B cell (primary cell): ENCODE results near the gene TMEM30B. TPM values are rescaled to one million over a fixed set of nuclear protein-coding genes. Genes with fewer than 3 reads are reported as not detected.

ENCODE experiments used
- ATAC-seq: fragments of 200-7000 bp; cut with Tn5 transposase; one replicate; pipeline ENCODE4 v1.10.0; 2021; ENCODE audit warnings: low read depth, mild to moderate bottlenecking, moderate number of reproducible peaks, moderate library complexity
- CTCF ChIA-PET: fragments of 350-600 bp; sonication (Branson Sonifier 250); formaldehyde crosslinking; loops from one replicate; lab custom pipeline; 2021; ENCODE audit warnings: antibody characterized with exemption, inconsistent platforms; lab: Charles Lee
- POLR2A ChIA-PET: fragments of 350-600 bp; sonication (Branson Sonifier 250); formaldehyde crosslinking; loops from one replicate; lab custom pipeline; 2021; ENCODE audit warnings: antibody characterized with exemption; lab: Charles Lee
- DNase-seq: peaks from one replicate; pipeline ENCODE4 v3.0.0; 2013
- H2AFZ ChIP-seq: 2 replicates; pipeline ENCODE4 v1.6.1; 2012; ENCODE audit warnings: mild to moderate bottlenecking, low read depth, low read length; ENCODE audit not compliant: insufficient read depth, poor library complexity, severe bottlenecking
- H3K27ac ChIP-seq, 2 donors: 1 replicate in 1 of 2; 2 replicates in 1 of 2; pipeline ENCODE4 v1.5.1; 2012 to 2013; ENCODE audit warnings: low read length in 2 of 2, mild to moderate bottlenecking in 2 of 2, moderate library complexity in 1 of 2
- H3K27me3 ChIP-seq, 4 experiments: fragments of 200-600 bp in 1 of 4; sonication (generic) in 1 of 4; replicated peaks in 1 of 4; 1 replicate in 2 of 4; 2 replicates in 2 of 4; pipeline versions ENCODE4 v1.6.1 to v1.7.0; 2013 to 2016; ENCODE audit warnings: low read length in 3 of 4, mild to moderate bottlenecking in 2 of 4, mixed read lengths in 1 of 4, moderate library complexity in 1 of 4; ENCODE audit not compliant: insufficient read depth in 4 of 4, control insufficient read depth in 3 of 4; ENCODE audit errors: control extremely low read depth in 1 of 4
- H3K36me3 ChIP-seq, 2 experiments: replicated peaks in 1 of 2; 1 replicate in 1 of 2; 2 replicates in 1 of 2; pipeline versions ENCODE4 v1.6.1 to v1.7.1; 2013; ENCODE audit warnings: low read length in 1 of 2; ENCODE audit not compliant: insufficient read depth in 2 of 2, control insufficient read depth in 1 of 2; ENCODE audit errors: control extremely low read depth in 1 of 2, extremely low read depth in 1 of 2
- H3K4me1 ChIP-seq, 2 donors: fragments of 200-600 bp in 1 of 2; sonication (generic) in 1 of 2; 1 replicate in 1 of 2; 2 replicates in 1 of 2; pipeline versions ENCODE4 v1.5.1 to v1.6.1; 2013 to 2017; ENCODE audit warnings: low read length in 2 of 2; ENCODE audit not compliant: control insufficient read depth in 2 of 2, insufficient read depth in 2 of 2
- H3K4me2 ChIP-seq: replicated peaks from 2 replicates; pipeline ENCODE3; 2012; ENCODE audit warnings: mild to moderate bottlenecking, low read depth, low read length; ENCODE audit not compliant: poor library complexity, severe bottlenecking
- H3K4me3 ChIP-seq, 5 experiments: fragments of 200-600 bp in 1 of 5; sonication (generic) in 1 of 5; 1 replicate in 3 of 5; 2 replicates in 2 of 5; pipeline versions ENCODE4 v1.5.1 to v1.7.0; 2011 to 2016; ENCODE audit warnings: low read length in 4 of 5, mild to moderate bottlenecking in 4 of 5, low read depth in 2 of 5, control low read depth in 1 of 5, moderate library complexity in 1 of 5; ENCODE audit not compliant: insufficient read depth in 1 of 5; ENCODE audit errors: control extremely low read depth in 1 of 5, extremely low read depth in 1 of 5
- H3K79me2 ChIP-seq: fragments of 200-600 bp; sonication (generic); one replicate; pipeline ENCODE4 v1.6.0; 2016; ENCODE audit warnings: low read length; ENCODE audit not compliant: control insufficient read depth, insufficient read depth
- H3K9ac ChIP-seq: fragments of 200-600 bp; sonication (generic); 2 replicates; pipeline ENCODE4 v1.6.1; 2017; ENCODE audit warnings: mild to moderate bottlenecking, low read length, moderate library complexity
- H3K9me3 ChIP-seq, 3 donors: one replicate each; pipeline versions ENCODE4 v1.6.1 to v1.7.1; 2013; ENCODE audit warnings: low read length in 2 of 3; ENCODE audit not compliant: control insufficient read depth in 2 of 3, insufficient read depth in 1 of 3; ENCODE audit errors: control extremely low read depth in 1 of 3
- H4K20me1 ChIP-seq: 2 replicates; pipeline ENCODE4 v1.6.0; 2012; ENCODE audit warnings: mild to moderate bottlenecking, low read length; ENCODE audit not compliant: insufficient read depth, control insufficient read depth, poor library complexity, severe bottlenecking
- H3K27ac Mint-ChIP-seq: one replicate; pipeline ENCODE4 v1.8.0; 2021; ENCODE audit warnings: mixed read lengths
- H3K27me3 Mint-ChIP-seq: one replicate; pipeline ENCODE4 v1.8.0; 2021; ENCODE audit warnings: mixed read lengths
- H3K4me1 Mint-ChIP-seq: one replicate; pipeline ENCODE4 v1.8.0; 2021; ENCODE audit warnings: mixed read lengths
- H3K4me3 Mint-ChIP-seq: one replicate; pipeline ENCODE4 v1.8.0; 2021; ENCODE audit warnings: mixed read lengths
- H3K9me3 Mint-ChIP-seq: one replicate; pipeline ENCODE4 v1.8.0; 2022; ENCODE audit warnings: mixed read lengths; ENCODE audit not compliant: insufficient read depth
- EZH2 ChIP-seq: IDR thresholded peaks from 2 replicates; pipeline ENCODE4 v1.6.1; 2012; ENCODE audit warnings: borderline replicate concordance, low read depth, mild to moderate bottlenecking, moderate library complexity, low read length; ENCODE audit not compliant: insufficient read depth, poor library complexity, severe bottlenecking
- WGBS: methylation state at CpG from one replicate; pipeline ENCODE4 v1.1.5; 2013; ENCODE audit warnings: missing lambda C conversion rate; ENCODE audit not compliant: insufficient coverage; 5-methylcytosine and 5-hydroxymethylcytosine counted together
- intact Hi-C: fragments of 100-400 bp; cut with micrococcal nuclease; formaldehyde crosslinking; loops from one replicate; pipeline ENCODE4 v1.10.0; 2022
- polyA plus RNA-seq: library from polyadenylated mRNA; depleted of rRNA; stranded (reverse); fragments of >200 nt; gene quantifications from 2 replicates; pipeline ENCODE4 v1.2.3, GENCODE V29; 2012
- total RNA-seq, 2 donors: library from RNA; stranded (reverse); fragments of 120-200 nt in 1 of 2; gene quantifications; 1 replicate in 1 of 2; 2 replicates in 1 of 2; pipeline versions ENCODE4 v1.2.3 to v1.2.4, GENCODE V29; 2013 to 2022
- TF ChIP-seq, protein P1 (sequence below): fragments of 200-600 bp; IDR thresholded peaks from one replicate; pipeline ENCODE4 v1.8.0; 2022; ENCODE audit warnings: antibody characterized with exemption, mild to moderate bottlenecking

Gene TMEM30B
- total and polyA plus RNA-seq, 2 donors (not counting 1 experiment from before 2014, with no cell fraction given), result 0.19 to 0.20 TPM

GRCh38 chr14:61279082-61279481 is 2.1 kb downstream of the TMEM30B start:
- Histone ChIP-seq H3K4me1 (peaks cover 10 to 18% of the 10 kb centered on the region in 2 donors), H3K27ac (no peak overlapping the region), H3K4me2 (no peak overlapping the region), H4K20me1 (no peaks in the 10 kb centered on the region), H3K9me3 (peaks cover 0 to 4% (median 0%) of the 10 kb centered on the region in 3 donors), H3K9ac (no peak overlapping the region), H2AFZ (no peak overlapping the region), H3K27me3 (peaks cover 0 to 30% (median 19%) of the 10 kb centered on the region in 4 experiments), H3K79me2 (no peaks in the 10 kb centered on the region), H3K4me3 (no peak overlapping the region), H3K36me3 (no peaks in the 10 kb centered on the region)
- ChIA-PET POLR2A (no interaction called here), CTCF (interaction anchor here (1.1 kb wide), 1 partner anchor 654 kb away, joined by 3 read pairs; no protein-coding TSS in a partner anchor)
- intact Hi-C loops, result no loop called here
- Mint-ChIP-seq H3K9me3 (no peaks in the 10 kb centered on the region), H3K4me3 (no peak overlapping the region), H3K27me3 (peaks cover 67% of the 10 kb centered on the region), H3K27ac (no peak overlapping the region), H3K4me1 (peaks cover 13% of the 10 kb centered on the region)
- no peak for ATAC-seq
- DNase-seq, result no peak
- no peak for TF ChIP-seq EZH2
- TF ChIP-seq, protein P1, sequence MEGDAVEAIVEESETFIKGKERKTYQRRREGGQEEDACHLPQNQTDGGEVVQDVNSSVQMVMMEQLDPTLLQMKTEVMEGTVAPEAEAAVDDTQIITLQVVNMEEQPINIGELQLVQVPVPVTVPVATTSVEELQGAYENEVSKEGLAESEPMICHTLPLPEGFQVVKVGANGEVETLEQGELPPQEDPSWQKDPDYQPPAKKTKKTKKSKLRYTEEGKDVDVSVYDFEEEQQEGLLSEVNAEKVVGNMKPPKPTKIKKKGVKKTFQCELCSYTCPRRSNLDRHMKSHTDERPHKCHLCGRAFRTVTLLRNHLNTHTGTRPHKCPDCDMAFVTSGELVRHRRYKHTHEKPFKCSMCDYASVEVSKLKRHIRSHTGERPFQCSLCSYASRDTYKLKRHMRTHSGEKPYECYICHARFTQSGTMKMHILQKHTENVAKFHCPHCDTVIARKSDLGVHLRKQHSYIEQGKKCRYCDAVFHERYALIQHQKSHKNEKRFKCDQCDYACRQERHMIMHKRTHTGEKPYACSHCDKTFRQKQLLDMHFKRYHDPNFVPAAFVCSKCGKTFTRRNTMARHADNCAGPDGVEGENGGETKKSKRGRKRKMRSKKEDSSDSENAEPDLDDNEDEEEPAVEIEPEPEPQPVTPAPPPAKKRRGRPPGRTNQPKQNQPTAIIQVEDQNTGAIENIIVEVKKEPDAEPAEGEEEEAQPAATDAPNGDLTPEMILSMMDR, result no peak
- WGBS, result 63% methylated on average over 5 of the region's 5 CpGs

GRCh38 chr14:61277784-61278183 is 3.4 kb downstream of the TMEM30B start:
- POLR2A ChIA-PET, result no interaction called here
- Histone ChIP-seq H3K36me3 (no peaks in the 10 kb centered on the region), H4K20me1 (no peaks in the 10 kb centered on the region), H3K4me1 (peaks cover 10 to 18% of the 10 kb centered on the region in 2 donors), H3K9me3 (peaks cover 0 to 4% (median 1%) of the 10 kb centered on the region in 3 donors), H3K79me2 (no peaks in the 10 kb centered on the region), H3K4me3 (no peak overlapping the region), H3K27me3 (peaks cover 0 to 33% (median 19%) of the 10 kb centered on the region in 4 experiments), H3K9ac (no peak overlapping the region), H3K4me2 (no peak overlapping the region), H3K27ac (no peak overlapping the region), H2AFZ (no peak overlapping the region)
- Mint-ChIP-seq H3K27me3 (peaks cover 66% of the 10 kb centered on the region), H3K27ac (no peak overlapping the region), H3K4me3 (no peak overlapping the region), H3K9me3 (no peaks in the 10 kb centered on the region), H3K4me1 (peaks cover 13% of the 10 kb centered on the region)
- TF ChIP-seq EZH2, result no peak
- TF ChIP-seq, protein P1, result no peak
- ATAC-seq (no peak), DNase-seq (no peak)
- no CpG with 5 or more reads among the region's 4 CpGs for WGBS
- CTCF ChIA-PET, result interaction anchor here (0.9 to 1.5 kb wide), 2 partner anchors 13 to 23 kb away, joined by 3 to 4 read pairs; no protein-coding TSS in a partner anchor
- intact Hi-C loops, result no loop called here
